Coronary artery (tissue), 2 donors: ENCODE data around the gene PBX4.

Experiments used
- DNase-seq: peaks from one replicate; pipeline ENCODE4 v3.0.0-alpha.2; 2017; ENCODE audit warnings: low spot score
- H3K27ac ChIP-seq, 2 donors: fragments of 200-600 bp; sonication (generic); one replicate each; pipeline ENCODE4 v1.5.1; 2016 to 2019
- H3K4me3 ChIP-seq: fragments of 200-600 bp; sonication (generic); 2 replicates; pipeline ENCODE4 v1.5.1; 2016; ENCODE audit warnings: mild to moderate bottlenecking, moderate library complexity
- CTCF ChIP-seq: fragments of 200-600 bp; sonication (generic); IDR thresholded peaks from one replicate; pipeline ENCODE4 v1.5.1; 2019; ENCODE audit warnings: antibody characterized with exemption

Gene PBX4

GRCh38 chr19:19562665-19563347, 55.7 kb downstream of the PBX4 start:
- no peak overlapping the region for H3K4me3 ChIP-seq
- no peak for TF ChIP-seq CTCF
- no peak for DNase-seq
- H3K27ac ChIP-seq = no peak overlapping the region

DNA sequence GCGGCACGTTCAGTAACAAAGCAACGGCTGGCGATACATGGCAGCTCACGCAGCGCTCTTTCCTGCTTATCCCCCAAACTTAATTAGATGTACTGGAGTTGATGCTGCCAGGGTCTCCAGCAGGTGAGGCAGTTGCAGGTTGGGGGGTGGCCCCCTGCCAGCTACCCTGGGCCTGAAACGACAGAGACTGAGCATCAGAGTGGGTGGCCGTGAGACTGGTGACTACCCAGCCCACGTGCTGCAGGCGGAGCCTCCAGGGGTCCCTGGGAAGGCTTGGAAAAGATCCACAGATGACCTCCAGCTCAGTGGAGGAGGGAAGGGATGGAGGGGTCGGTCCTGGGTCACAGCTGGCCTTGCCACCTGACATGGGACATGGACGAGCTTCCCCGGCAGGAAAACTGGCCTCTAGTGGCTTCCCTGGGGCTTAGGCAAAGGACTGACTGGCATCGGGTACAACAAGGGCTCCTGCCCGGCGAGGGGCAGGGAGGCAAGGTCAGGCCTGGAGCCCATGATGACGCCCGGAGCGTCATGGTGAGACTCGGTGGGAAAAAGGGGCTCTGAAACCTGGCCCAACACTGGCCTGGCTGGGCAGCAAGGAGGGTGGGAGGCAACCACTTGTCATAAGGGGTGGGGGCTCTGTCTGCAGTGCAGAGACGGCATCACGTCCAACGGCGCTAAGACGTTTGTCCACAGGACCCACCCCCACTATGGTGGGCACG, 56.4 kb downstream of the PBX4 start:
- Histone ChIP-seq H3K27ac (no peak overlapping the region), H3K4me3 (no peak overlapping the region)
- no peak for DNase-seq
- TF ChIP-seq CTCF = no peak

DNA sequence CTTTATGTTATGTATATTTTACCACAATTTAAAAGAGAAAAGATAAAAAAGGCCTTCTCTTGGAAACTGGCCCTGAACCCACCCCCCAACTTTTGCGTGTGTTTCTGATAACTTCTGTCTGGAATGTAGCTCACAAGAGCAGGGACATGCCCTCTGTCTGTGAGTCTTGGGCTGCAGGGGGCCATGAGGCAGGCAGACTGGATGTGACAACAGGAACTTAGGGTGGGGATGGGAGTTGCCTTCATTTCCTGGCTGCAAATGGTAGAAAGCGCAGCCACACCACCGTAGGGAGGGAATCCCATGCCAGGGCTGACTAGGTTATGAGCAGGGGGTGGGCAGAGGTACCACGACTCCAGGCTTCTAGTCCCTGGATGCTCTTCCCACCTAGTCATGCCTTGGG, 58.6 kb downstream of the PBX4 start:
- no peak for DNase-seq
- Histone ChIP-seq H3K27ac (no peak overlapping the region), H3K4me3 (no peak overlapping the region)
- TF ChIP-seq CTCF = no peak

- TF ChIP-seq CTCF = no peak
- DNase-seq = no peak
- H3K4me3 ChIP-seq = no peak overlapping the region
- H3K27ac ChIP-seq = no peak overlapping the region
Observed at GRCh38 chr19:19558636-19559035, 59.9 kb downstream of the PBX4 start.

- Histone ChIP-seq H3K27ac (no peak overlapping the region), H3K4me3 (no peak overlapping the region)
- no peak for TF ChIP-seq CTCF
- DNase-seq = no peak
Observed at GRCh38 chr19:19558055-19558454, 60.4 kb downstream of the PBX4 start.

DNA sequence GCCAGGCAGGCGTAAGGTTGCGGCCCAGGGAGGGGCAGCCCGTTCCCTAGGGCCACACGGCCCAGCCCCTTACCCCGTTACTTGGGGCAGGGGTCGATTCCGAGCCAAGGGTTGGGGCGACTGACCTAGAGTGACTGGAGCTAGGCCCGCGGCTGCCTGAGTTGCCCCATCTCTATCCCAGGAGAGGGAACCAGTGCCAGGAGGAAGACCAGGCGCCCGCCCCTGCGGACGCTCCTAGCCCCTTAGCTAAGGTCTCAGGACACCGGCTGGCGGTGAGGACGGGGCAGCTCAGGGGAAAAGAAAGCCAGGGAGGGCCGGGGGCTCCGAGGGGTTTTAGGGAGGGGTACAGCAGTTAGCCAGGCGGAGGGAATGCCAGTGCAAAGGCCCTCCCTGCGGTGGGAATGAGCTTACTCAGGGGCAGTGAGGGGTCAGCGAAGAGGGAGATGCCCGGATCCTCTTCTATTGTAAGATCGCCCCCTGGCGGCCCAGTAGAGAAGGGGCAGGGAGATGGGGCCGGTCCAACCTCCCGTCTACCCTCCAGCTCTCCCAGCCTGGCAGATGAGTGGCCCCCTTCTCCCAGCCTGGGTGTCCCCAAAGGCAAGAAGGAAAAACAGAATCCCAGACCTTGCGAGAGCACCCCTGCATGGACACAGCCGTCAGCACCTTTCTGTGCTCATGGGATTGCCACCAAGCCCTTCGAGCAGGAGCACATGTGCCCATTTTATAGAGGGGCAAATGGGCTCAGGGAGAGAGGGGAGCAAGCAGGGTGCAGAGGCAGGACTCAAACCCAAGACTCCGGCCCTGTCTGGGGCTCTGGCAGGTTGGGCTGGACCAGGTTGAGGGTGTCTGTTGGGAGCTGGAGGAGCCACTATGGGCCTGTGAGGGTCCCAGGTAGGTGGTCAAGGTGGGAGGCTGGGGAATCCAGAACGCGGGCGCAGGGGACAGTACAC, 64.1 kb downstream of the PBX4 start:
- H3K4me3 ChIP-seq = no peak overlapping the region
- DNase-seq = no peak
- H3K27ac ChIP-seq = no peak overlapping the region
- TF ChIP-seq CTCF = peak; percentile 50
